Caco-2 (cell line): ENCODE measurements around the gene RNLS. TPM values are rescaled to one million over a fixed set of nuclear protein-coding genes. Genes with fewer than 3 reads are reported as not detected.
"Not testable (repeated sequence)": the region's sequence is repeated elsewhere in the genome, so short reads cannot be mapped to it uniquely, and the experiment has no call there.

Source experiments
- BruUV-seq: library from RNA; stranded (reverse); fragments of 400-500 nt; replicated peaks from 2 replicates; lab custom pipeline; 2021; lab: Mats Ljungman, UMichigan
- CTCF ChIA-PET: fragments of 300-600 bp; sonication (Branson Sonifier 250); formaldehyde crosslinking; loops from one replicate; lab custom pipeline; 2022; ENCODE audit warnings: antibody characterized with exemption; lab: Charles Lee
- POLR2A ChIA-PET: fragments of 300-600 bp; sonication (Branson Sonifier 250); formaldehyde crosslinking; loops from one replicate; lab custom pipeline; 2022; ENCODE audit warnings: antibody characterized with exemption; lab: Charles Lee
- DNase-seq, 2 experiments: peaks; one replicate each; pipeline versions ENCODE4 v3.0.0 to v3.0.0-alpha.2; 2020 to 2022
- H3K27me3 ChIP-seq: replicated peaks from 2 replicates; pipeline ENCODE4 v1.6.0; 2011; ENCODE audit warnings: low read length; ENCODE audit not compliant: control insufficient read depth, insufficient read depth
- H3K36me3 ChIP-seq: 2 replicates; pipeline ENCODE4 v1.5.1; 2011; ENCODE audit warnings: low read length; ENCODE audit not compliant: control insufficient read depth, insufficient read depth
- H3K4me1 ChIP-seq: fragments of 250-450 bp; sonication (Bioruptor Pico); 2 replicates; pipeline ENCODE4 v1.5.1; 2020; ENCODE audit warnings: mild to moderate bottlenecking
- H3K4me3 ChIP-seq: 2 replicates; pipeline ENCODE4 v1.5.1; 2011; ENCODE audit warnings: low read depth, mild to moderate bottlenecking, control low read depth, low read length
- H3K9me3 ChIP-seq: fragments of 250-450 bp; sonication (Bioruptor Pico); 2 replicates; pipeline ENCODE4 v1.5.1; 2020; ENCODE audit warnings: mild to moderate bottlenecking, moderate library complexity
- H3K27ac Mint-ChIP-seq: one replicate; pipeline ENCODE4 v1.8.0; 2022; ENCODE audit warnings: mixed read lengths; ENCODE audit not compliant: unreplicated experiment
- H3K27me3 Mint-ChIP-seq: one replicate; pipeline ENCODE4 v1.8.0; 2022; ENCODE audit warnings: mixed read lengths; ENCODE audit not compliant: insufficient read depth, unreplicated experiment
- H3K36me3 Mint-ChIP-seq: one replicate; pipeline ENCODE4 v1.8.0; 2022; ENCODE audit warnings: mild to moderate bottlenecking, mixed read lengths; ENCODE audit not compliant: insufficient read depth, unreplicated experiment
- H3K4me1 Mint-ChIP-seq: one replicate; pipeline ENCODE4 v1.8.0; 2022; ENCODE audit warnings: low read depth, mixed read lengths; ENCODE audit not compliant: unreplicated experiment
- H3K4me3 Mint-ChIP-seq: one replicate; pipeline ENCODE4 v1.8.0; 2022; ENCODE audit warnings: mild to moderate bottlenecking, moderate library complexity, mixed read lengths; ENCODE audit not compliant: unreplicated experiment
- H3K9me3 Mint-ChIP-seq: one replicate; pipeline ENCODE4 v1.8.0; 2022; ENCODE audit warnings: mixed read lengths; ENCODE audit not compliant: unreplicated experiment
- intact Hi-C: fragments of 100-400 bp; cut with micrococcal nuclease; formaldehyde crosslinking; loops from one replicate; pipeline ENCODE4 v1.10.0; 2022; ENCODE audit not compliant: unreplicated experiment
- total RNA-seq: library from RNA; stranded (reverse); gene quantifications from 2 replicates; pipeline ENCODE4 v1.2.3, GENCODE V29; 2022
- TF ChIP-seq, protein P1 (sequence below), 2 experiments: fragments of 200-600 bp in 1 of 2; IDR thresholded peaks; 1 replicate in 1 of 2; 2 replicates in 1 of 2; pipeline versions ENCODE4 v1.5.1 to v1.8.0; 2011 to 2022; ENCODE audit warnings: antibody characterized with exemption in 1 of 2, control low read depth in 1 of 2, inconsistent platforms in 1 of 2, low read depth in 1 of 2, low read length in 1 of 2, mild to moderate bottlenecking in 1 of 2, moderate library complexity in 1 of 2; ENCODE audit not compliant: insufficient read depth in 1 of 2, severe bottlenecking in 1 of 2, unreplicated experiment in 1 of 2

Gene RNLS
- total RNA-seq, 1 experiment from 2014 or later = 5.7 TPM

DNA sequence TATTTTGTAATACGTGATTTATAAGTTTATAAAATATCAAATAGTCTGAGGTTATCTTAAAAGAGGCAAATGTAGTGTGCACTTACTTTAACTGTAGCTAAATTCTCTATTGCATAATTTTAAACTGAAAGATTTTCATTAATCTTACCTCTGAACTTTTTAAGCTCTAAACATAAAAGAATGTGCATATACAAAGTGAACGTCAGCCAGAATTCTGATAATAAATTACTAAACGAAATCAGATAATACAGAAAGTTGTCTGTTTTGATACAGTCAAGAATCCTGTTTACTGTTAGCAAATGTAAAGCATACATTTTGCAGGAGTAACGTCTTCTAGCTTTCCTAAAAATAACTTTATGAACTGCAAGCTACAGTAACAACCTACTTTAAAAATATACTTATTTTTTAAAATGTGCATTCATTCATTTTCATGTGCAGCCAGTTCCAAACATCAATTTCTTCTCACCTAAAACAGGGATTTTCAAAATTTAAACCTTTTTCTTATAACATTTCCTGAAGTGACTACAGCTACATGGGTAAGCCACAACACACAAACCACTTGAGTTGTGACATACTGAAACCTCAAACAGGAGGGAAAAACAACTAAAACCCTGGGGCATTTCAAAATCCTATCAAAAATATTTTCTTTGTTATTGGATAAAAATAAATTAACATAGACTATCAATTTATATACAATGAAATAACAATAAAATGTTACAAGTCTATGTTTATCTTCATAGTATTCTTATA, 92.7 kb downstream of the RNLS start:
- Mint-ChIP-seq H3K4me3 (no peak overlapping the region), H3K36me3 (no peaks in the 10 kb centered on the region), H3K4me1 (no peaks in the 10 kb centered on the region), H3K27ac (no peak overlapping the region), H3K27me3 (peaks cover 10% of the 10 kb centered on the region), H3K9me3 (no peaks in the 10 kb centered on the region)
- DNase-seq = no peak
- no peaks in the 10 kb centered on the region for H3K9me3 ChIP-seq
- TF ChIP-seq, protein P1, sequence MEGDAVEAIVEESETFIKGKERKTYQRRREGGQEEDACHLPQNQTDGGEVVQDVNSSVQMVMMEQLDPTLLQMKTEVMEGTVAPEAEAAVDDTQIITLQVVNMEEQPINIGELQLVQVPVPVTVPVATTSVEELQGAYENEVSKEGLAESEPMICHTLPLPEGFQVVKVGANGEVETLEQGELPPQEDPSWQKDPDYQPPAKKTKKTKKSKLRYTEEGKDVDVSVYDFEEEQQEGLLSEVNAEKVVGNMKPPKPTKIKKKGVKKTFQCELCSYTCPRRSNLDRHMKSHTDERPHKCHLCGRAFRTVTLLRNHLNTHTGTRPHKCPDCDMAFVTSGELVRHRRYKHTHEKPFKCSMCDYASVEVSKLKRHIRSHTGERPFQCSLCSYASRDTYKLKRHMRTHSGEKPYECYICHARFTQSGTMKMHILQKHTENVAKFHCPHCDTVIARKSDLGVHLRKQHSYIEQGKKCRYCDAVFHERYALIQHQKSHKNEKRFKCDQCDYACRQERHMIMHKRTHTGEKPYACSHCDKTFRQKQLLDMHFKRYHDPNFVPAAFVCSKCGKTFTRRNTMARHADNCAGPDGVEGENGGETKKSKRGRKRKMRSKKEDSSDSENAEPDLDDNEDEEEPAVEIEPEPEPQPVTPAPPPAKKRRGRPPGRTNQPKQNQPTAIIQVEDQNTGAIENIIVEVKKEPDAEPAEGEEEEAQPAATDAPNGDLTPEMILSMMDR (IDR thresholded peaks at IDR 0.05; ENCODE audit: insufficient read depth in 1 of 2, low read depth in 1 of 2, low read length in 1 of 2, severe bottlenecking in 1 of 2, unreplicated experiment in 1 of 2) = no peak
- intact Hi-C loops = no loop called here
- H3K4me1 ChIP-seq = no peaks in the 10 kb centered on the region
- no peak overlapping the region for H3K4me3 ChIP-seq
- CTCF ChIA-PET = no interaction called here
- no peaks in the 10 kb centered on the region for H3K36me3 ChIP-seq
- H3K27me3 ChIP-seq = no peaks in the 10 kb centered on the region
- POLR2A ChIA-PET = no interaction called here
- no TSS peak for BruUV-seq

DNA sequence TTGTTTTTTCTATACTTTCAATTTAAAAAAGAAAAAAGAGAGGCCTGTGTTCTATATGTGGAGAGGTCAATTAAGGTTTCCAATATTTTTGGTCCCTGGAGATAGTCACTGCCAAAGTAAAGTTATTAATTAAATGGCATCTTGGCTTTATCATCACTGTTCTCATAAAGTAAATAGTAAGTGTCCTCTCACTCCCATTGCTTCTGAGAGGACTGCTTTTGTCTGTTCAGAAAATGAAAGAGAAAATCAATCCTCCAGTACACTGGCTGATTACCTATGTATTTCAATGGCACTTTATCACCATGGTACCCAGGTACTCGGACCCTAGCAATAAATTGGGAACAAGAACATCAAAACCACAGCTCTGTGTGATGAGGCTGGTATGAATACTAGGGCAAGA, 94.0 kb downstream of the RNLS start:
- CTCF ChIA-PET = no interaction called here
- no peak for DNase-seq
- Histone ChIP-seq H3K36me3 (no peaks in the 10 kb centered on the region), H3K27me3 (no peaks in the 10 kb centered on the region), H3K9me3 (no peaks in the 10 kb centered on the region), H3K4me3 (no peak overlapping the region), H3K4me1 (no peaks in the 10 kb centered on the region)
- no TSS peak for BruUV-seq
- intact Hi-C loops = no loop called here
- Mint-ChIP-seq H3K36me3 (no peaks in the 10 kb centered on the region), H3K9me3 (no peaks in the 10 kb centered on the region), H3K4me3 (no peak overlapping the region), H3K27ac (no peak overlapping the region), H3K27me3 (peaks cover 11% of the 10 kb centered on the region), H3K4me1 (no peaks in the 10 kb centered on the region)
- TF ChIP-seq, protein P1 (IDR thresholded peaks at IDR 0.05; ENCODE audit: insufficient read depth in 1 of 2, low read depth in 1 of 2, low read length in 1 of 2, severe bottlenecking in 1 of 2, unreplicated experiment in 1 of 2) = no peak
- POLR2A ChIA-PET = no interaction called here

DNA sequence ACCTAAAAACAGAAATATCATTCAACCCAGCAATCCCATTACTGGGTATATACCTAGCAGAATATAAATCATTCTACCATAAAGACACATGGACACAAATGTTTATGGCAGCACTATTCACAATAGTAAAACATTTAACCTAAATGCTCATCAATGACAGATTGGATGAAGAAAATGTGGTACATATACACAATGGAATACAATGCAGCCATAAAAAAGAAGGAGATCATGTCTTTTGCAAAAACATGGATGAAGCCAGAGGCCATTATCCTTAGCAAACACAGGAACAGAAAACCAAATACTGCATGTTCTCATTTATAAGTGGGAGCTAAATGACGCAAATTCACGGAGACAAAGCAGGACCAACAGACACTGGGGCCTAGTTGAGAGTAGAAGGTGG, 96.3 kb downstream of the RNLS start:
- H3K36me3 ChIP-seq, H3K4me1 Mint-ChIP-seq, H3K4me1 ChIP-seq, H3K4me3 Mint-ChIP-seq, H3K9me3 Mint-ChIP-seq, H3K9me3 ChIP-seq, CTCF ChIA-PET, intact Hi-C loops, H3K27ac Mint-ChIP-seq, POLR2A ChIA-PET, H3K4me3 ChIP-seq, DNase-seq, H3K36me3 Mint-ChIP-seq, H3K27me3 ChIP-seq, BruUV-seq: not testable (repeated sequence)
- peaks cover 10% of the 10 kb centered on the region for H3K27me3 Mint-ChIP-seq
